Heart right ventricle (tissue), 16 donors: Measurements from ENCODE around the gene ANAPC5. TPM values are rescaled to one million over a fixed set of nuclear protein-coding genes. Genes with fewer than 3 reads are reported as not detected.

Source experiments
- ATAC-seq, 8 donors: fragments of 200-7000 bp; cut with Tn5 transposase; one replicate each; pipeline ENCODE4 v1.9.1; 2020; ENCODE audit warnings: mild to moderate bottlenecking in 8 of 8, moderate library complexity in 8 of 8, moderate number of reproducible peaks in 1 of 8
- DNase-seq, 2 donors: peaks; one replicate each; pipeline ENCODE4 v3.0.0-alpha.2; 2020
- H3K27ac ChIP-seq, 10 donors: fragments of 200-600 bp; sonication (generic) in 2 of 10; one replicate each; pipeline versions ENCODE4 v1.5.0 to v1.8.0; 2020 to 2022; ENCODE audit warnings: mild to moderate bottlenecking in 3 of 10
- H3K27me3 ChIP-seq, 7 donors: fragments of 200-600 bp; one replicate each; pipeline ENCODE4 v1.8.0; 2021 to 2022; ENCODE audit warnings: mild to moderate bottlenecking in 2 of 7
- H3K36me3 ChIP-seq, 9 donors: fragments of 200-600 bp; sonication (generic) in 1 of 9; one replicate each; pipeline versions ENCODE4 v1.5.0 to v1.8.0; 2020 to 2022; ENCODE audit warnings: mild to moderate bottlenecking in 2 of 9
- H3K4me1 ChIP-seq, 9 donors: fragments of 200-600 bp; sonication (generic) in 1 of 9; one replicate each; pipeline versions ENCODE4 v1.5.0 to v1.8.0; 2020 to 2022; ENCODE audit warnings: mild to moderate bottlenecking in 4 of 9
- H3K4me3 ChIP-seq, 10 donors: fragments of 200-600 bp; sonication (generic) in 2 of 10; one replicate each; pipeline versions ENCODE4 v1.5.0 to v1.8.0; 2020 to 2022; ENCODE audit warnings: mild to moderate bottlenecking in 7 of 10, moderate library complexity in 2 of 10
- H3K9me3 ChIP-seq, 11 donors: fragments of 200-600 bp in 10 of 11; sonication (generic) in 2 of 11; one replicate each; pipeline versions ENCODE4 v1.5.0 to v1.8.0; 2013 to 2022; ENCODE audit warnings: mild to moderate bottlenecking in 2 of 11, control low read depth in 1 of 11, moderate library complexity in 1 of 11
- WGBS, 2 donors: extraction: QIAGEN DNeasy Blood & Tissue Kit; methylation state at CpG; one replicate each; pipeline ENCODE4 v1.1.7; 2013; ENCODE audit warnings: inconsistent platforms in 1 of 2; 5-methylcytosine and 5-hydroxymethylcytosine counted together
- intact Hi-C, 10 donors: fragments of 100-400 bp; cut with DNase I; formaldehyde crosslinking; loops; one replicate each; pipeline versions ENCODE4 v1.11.1 to v1.14.2; 2022
- polyA plus RNA-seq, 2 donors: library from polyadenylated mRNA; stranded (reverse); fragments of 200-250 nt; gene quantifications; one replicate each; pipeline ENCODE4 v1.2.3, GENCODE V29; 2013
- total RNA-seq, 10 donors: library from RNA; stranded (reverse); fragmentation: NEBNext Ultra II Directional in 3 of 10; extraction: Animal tissue kit (Norgen Biotek cat#: 25700) in 3 of 10; gene quantifications; one replicate each; pipeline versions ENCODE4 v1.2.1 to v1.2.4, GENCODE V29; 2021 to 2023
- TF ChIP-seq, protein P1 (sequence below), 9 donors: fragments of 200-600 bp; sonication (generic) in 2 of 9; IDR thresholded peaks; one replicate each; pipeline versions ENCODE4 v1.5.0 to v1.8.0; 2021 to 2022; ENCODE audit warnings: antibody characterized with exemption in 9 of 9, mild to moderate bottlenecking in 5 of 9, moderate library complexity in 1 of 9
- donor health status: Arrhythmogenic right ventricular cardiomyopathy.
- donor health status: ischemic (EF 13 %, LVEDD 7.1; RV severe dilation, severe dysfunction).
- donor health status: healthy with polysubstance abuse.
- donor health status: DM: no; HTN: yes; CAD: no.
- donor health status: DM: no; HTN: no; CAD: no.
- donor health status: ischemic (EF 25% LVEDD 6.9; RV normal size, moderate dysfunction).
- donor health status: ischemic (EF 25% LVEDD 5.7; RV mildly dilated, moderate dysfunction).
- donor health status: healthy.
- donor health status: DM: yes; HTN: yes; CAD: no.
- donor health status: Ischemic cardiomyopathy.
- donor health status: ischemic (EF 35%, LVEDD 5.7; RV mildly dilated, moderate dysfunction).
- donor health status: nonischemic (EF 11% LVEDD 7.7; RV severe dilation, severe dysfunction).
- donor health status: DM: yes; HTN: yes; CAD: no.
- donor health status: PGD.
- donor health status: ischemic (EF 29% LVEDD 5.4; RV normal size, mild dysfunction).
- donor health status: nonischemic (EF 23%, LVEDD 6.1; RV moderate dilation, normal function).

ANAPC5 gene
- total and polyA plus RNA-seq, 12 donors = 50.2 to 82.4 (median 57.0) TPM

- H3K9me3 ChIP-seq = no peaks in the 10 kb centered on the region
- H3K36me3 ChIP-seq = peaks cover 0 to 93% (median 42%) of the 10 kb centered on the region in 9 donors
- TF ChIP-seq, protein P1, sequence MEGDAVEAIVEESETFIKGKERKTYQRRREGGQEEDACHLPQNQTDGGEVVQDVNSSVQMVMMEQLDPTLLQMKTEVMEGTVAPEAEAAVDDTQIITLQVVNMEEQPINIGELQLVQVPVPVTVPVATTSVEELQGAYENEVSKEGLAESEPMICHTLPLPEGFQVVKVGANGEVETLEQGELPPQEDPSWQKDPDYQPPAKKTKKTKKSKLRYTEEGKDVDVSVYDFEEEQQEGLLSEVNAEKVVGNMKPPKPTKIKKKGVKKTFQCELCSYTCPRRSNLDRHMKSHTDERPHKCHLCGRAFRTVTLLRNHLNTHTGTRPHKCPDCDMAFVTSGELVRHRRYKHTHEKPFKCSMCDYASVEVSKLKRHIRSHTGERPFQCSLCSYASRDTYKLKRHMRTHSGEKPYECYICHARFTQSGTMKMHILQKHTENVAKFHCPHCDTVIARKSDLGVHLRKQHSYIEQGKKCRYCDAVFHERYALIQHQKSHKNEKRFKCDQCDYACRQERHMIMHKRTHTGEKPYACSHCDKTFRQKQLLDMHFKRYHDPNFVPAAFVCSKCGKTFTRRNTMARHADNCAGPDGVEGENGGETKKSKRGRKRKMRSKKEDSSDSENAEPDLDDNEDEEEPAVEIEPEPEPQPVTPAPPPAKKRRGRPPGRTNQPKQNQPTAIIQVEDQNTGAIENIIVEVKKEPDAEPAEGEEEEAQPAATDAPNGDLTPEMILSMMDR (IDR thresholded peaks at IDR 0.05) = no peak
- no peak for DNase-seq
- H3K27ac ChIP-seq = no peak overlapping the region
- 91 to 93% methylated on average over 3 of the region's 3 CpGs for WGBS, 2 donors
- H3K4me1 ChIP-seq = peaks cover 0 to 5% (median 0%) of the 10 kb centered on the region in 9 donors
- no peak for ATAC-seq
- H3K27me3 ChIP-seq = no peaks in the 10 kb centered on the region
- H3K4me3 ChIP-seq = no peak overlapping the region
- intact Hi-C loops = no loop called here
Measured at GRCh38 chr12:121344506-121344905, 7.7 kb downstream of the ANAPC5 start.

GRCh38 chr12:121337416-121337815, 14.8 kb downstream of the ANAPC5 start:
- ATAC-seq = no peak
- TF ChIP-seq, protein P1 (IDR thresholded peaks at IDR 0.05) = no peak
- intact Hi-C loops = loop anchor here in 2 of 10 donors (2.0 to 5.0 kb wide), 2 partner anchors 99 to 105 kb away; no protein-coding TSS in a partner anchor
- WGBS, 2 donors = 97 to 99% methylated on average over 4 of the region's 4 CpGs
- Histone ChIP-seq H3K27me3 (no peaks in the 10 kb centered on the region), H3K36me3 (peaks cover 0 to 100% (median 52%) of the 10 kb centered on the region in 9 donors), H3K4me3 (no peak overlapping the region), H3K4me1 (peaks cover 0 to 6% (median 0%) of the 10 kb centered on the region in 9 donors), H3K9me3 (no peaks in the 10 kb centered on the region), H3K27ac (no peak overlapping the region)
- no peak for DNase-seq

DNA sequence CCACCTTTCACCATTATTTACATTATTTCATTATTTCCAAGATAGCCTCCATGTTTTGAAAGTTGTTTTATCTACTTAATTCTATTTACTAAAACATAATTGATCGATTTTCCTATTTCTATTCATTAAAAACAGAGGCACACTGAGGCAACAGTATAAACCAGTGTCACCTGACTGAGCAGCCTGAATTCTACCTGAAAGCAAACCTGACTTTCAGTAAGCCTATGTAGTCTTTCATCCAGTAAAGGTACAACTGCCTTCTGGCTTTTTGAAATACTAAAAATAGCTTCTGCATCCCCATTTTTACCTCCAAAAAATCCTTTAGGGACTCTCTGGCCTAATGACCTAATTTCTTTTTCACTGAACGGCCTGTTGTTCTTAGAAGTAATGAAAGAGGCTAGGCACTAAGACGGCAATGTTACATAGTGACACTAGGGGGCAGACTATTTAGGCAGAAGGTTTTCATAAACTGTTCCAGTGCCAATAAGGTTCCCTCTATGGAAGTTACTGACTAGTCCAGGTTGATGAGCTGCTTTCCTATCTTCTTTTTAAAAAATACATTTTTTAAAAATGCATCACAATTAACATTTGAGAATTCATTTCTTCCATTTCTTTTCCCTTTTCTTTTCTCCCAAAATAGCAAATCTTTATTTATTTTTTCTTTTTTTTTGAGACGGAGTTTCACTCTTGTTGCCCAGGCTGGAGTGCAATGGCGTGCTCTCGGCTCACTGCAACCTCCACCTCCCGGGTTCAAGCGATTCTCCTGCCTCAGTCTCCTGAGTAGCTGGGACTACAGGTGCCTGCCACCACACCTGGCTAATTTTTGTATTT, 17.5 kb downstream of the ANAPC5 start:
- DNase-seq (peak in 1 of 2 donors; percentile 26), ATAC-seq (peak in 7 of 8 donors; percentile 58 to 85 (median 70))
- intact Hi-C loops = loop anchor here in 8 of 10 donors (1.0 to 5.0 kb wide), 3 partner anchors 108 to 109 kb away; no protein-coding TSS in a partner anchor
- no peak overlapping the region for H3K4me3 ChIP-seq
- TF ChIP-seq, protein P1 (IDR thresholded peaks at IDR 0.05) = peak; percentile 69 to 90 (median 86)
- WGBS, 2 donors = 62 to 64% methylated on average over 8 of the region's 8 CpGs
- no peaks in the 10 kb centered on the region for H3K9me3 ChIP-seq
- peaks cover 0 to 100% (median 63%) of the 10 kb centered on the region in 9 donors for H3K36me3 ChIP-seq
- no peak overlapping the region for H3K27ac ChIP-seq
- no peaks in the 10 kb centered on the region for H3K27me3 ChIP-seq
- peaks cover 0 to 6% (median 0%) of the 10 kb centered on the region in 9 donors for H3K4me1 ChIP-seq

- no peaks in the 10 kb centered on the region for H3K9me3 ChIP-seq
- peaks cover 0 to 6% (median 0%) of the 10 kb centered on the region in 9 donors for H3K4me1 ChIP-seq
- H3K36me3 ChIP-seq = peaks cover 0 to 100% (median 62%) of the 10 kb centered on the region in 9 donors
- DNase-seq = no peak
- no peaks in the 10 kb centered on the region for H3K27me3 ChIP-seq
- WGBS, 2 donors = 91 to 93% methylated on average over 1 of the region's 1 CpG
- intact Hi-C loops = loop anchor here in 8 of 10 donors (1.0 to 5.0 kb wide), 3 partner anchors 109 to 110 kb away; no protein-coding TSS in a partner anchor
- ATAC-seq = no peak
- TF ChIP-seq, protein P1 (IDR thresholded peaks at IDR 0.05) = no peak
- no peak overlapping the region for H3K27ac ChIP-seq
- H3K4me3 ChIP-seq = no peak overlapping the region
Measured at GRCh38 chr12:121333747-121334146, 18.5 kb downstream of the ANAPC5 start.
